GM19395 (cell line): Measurements from ENCODE around the gene ERBB4.

ENCODE experiments used
- ATAC-seq: cut with Tn5 transposase; IDR thresholded peaks from one replicate; pipeline ENCODE4 v1.9.1; 2021; ENCODE audit warnings: mild to moderate bottlenecking, moderate library complexity; ENCODE audit not compliant: unreplicated experiment

Gene ERBB4

GRCh38 chr2:211447548-211447947 is 1091.1 kb downstream of the ERBB4 start:
- no peak for ATAC-seq

GRCh38 chr2:211440107-211440506 is 1098.5 kb downstream of the ERBB4 start:
- ATAC-seq: no peak

- no peak for ATAC-seq
Measured at GRCh38 chr2:211439011-211439410, 1099.6 kb downstream of the ERBB4 start.

- ATAC-seq: no peak
Measured at GRCh38 chr2:211437396-211437795, 1101.2 kb downstream of the ERBB4 start.

- ATAC-seq: no peak
Measured at GRCh38 chr2:211436182-211436581, 1102.4 kb downstream of the ERBB4 start.

GRCh38 chr2:211435331-211435730 is 1103.3 kb downstream of the ERBB4 start:
- ATAC-seq: no peak

GRCh38 chr2:211434773-211435172 is 1103.8 kb downstream of the ERBB4 start:
- no peak for ATAC-seq

GRCh38 chr2:211429256-211429920 is 1109.2 kb downstream of the ERBB4 start:
- ATAC-seq: no peak

GRCh38 chr2:211426240-211426639 is 1112.4 kb downstream of the ERBB4 start:
- no peak for ATAC-seq

- ATAC-seq: peak; percentile 63
Measured at GRCh38 chr2:211423018-211423417, 1115.6 kb downstream of the ERBB4 start.

- ATAC-seq: no peak
Measured at GRCh38 chr2:211417544-211417943, 1121.1 kb downstream of the ERBB4 start.

- ATAC-seq: no peak
Measured at GRCh38 chr2:211416373-211416772, 1122.2 kb downstream of the ERBB4 start.

- ATAC-seq: no peak
Measured at GRCh38 chr2:211413746-211414145, 1124.9 kb downstream of the ERBB4 start.

- no peak for ATAC-seq
Measured at GRCh38 chr2:211408483-211408891, 1130.1 kb downstream of the ERBB4 start.

- ATAC-seq: no peak
Measured at GRCh38 chr2:211407076-211407475, 1131.5 kb downstream of the ERBB4 start.

GRCh38 chr2:211405036-211405435 is 1133.6 kb downstream of the ERBB4 start:
- no peak for ATAC-seq

GRCh38 chr2:211404098-211404497 is 1134.5 kb downstream of the ERBB4 start:
- ATAC-seq: no peak

GRCh38 chr2:211401328-211401727 is 1137.3 kb downstream of the ERBB4 start:
- no peak for ATAC-seq

- ATAC-seq: no peak
Measured at GRCh38 chr2:211397764-211398163, 1140.8 kb downstream of the ERBB4 start.

GRCh38 chr2:211396815-211397214 is 1141.8 kb downstream of the ERBB4 start:
- ATAC-seq: no peak

- ATAC-seq: no peak
Measured at GRCh38 chr2:211391189-211391567, 1147.4 kb downstream of the ERBB4 start.

- ATAC-seq: no peak
Measured at GRCh38 chr2:211390536-211391188, 1147.9 kb downstream of the ERBB4 start.

GRCh38 chr2:211387734-211388133 is 1150.9 kb downstream of the ERBB4 start:
- no peak for ATAC-seq
